OCI-LY1 (cell line): ENCODE data around the gene ANKFY1.

Experiments
- CTCF ChIP-seq: fragments of 200-600 bp; sonication (generic), shearing (Covaris generic); IDR thresholded peaks from 2 replicates; pipeline ENCODE4 v1.5.1; 2017; ENCODE audit warnings: mild to moderate bottlenecking, antibody characterized with exemption, low read length, moderate library complexity, mixed read lengths
- EZH2 ChIP-seq: fragments of 200-600 bp; sonication (generic), shearing (Covaris generic); IDR thresholded peaks from 2 replicates; pipeline ENCODE4 v1.8.0; 2017; ENCODE audit warnings: borderline replicate concordance, mixed run types, mild to moderate bottlenecking, antibody characterized with exemption, low read length, moderate library complexity, mixed read lengths

GRCh38 chr17:4170639-4171280, 93.0 kb downstream of the ANKFY1 start:
- no peak for TF ChIP-seq CTCF
- TF ChIP-seq EZH2, result no peak
